Activated CD4-positive, alpha-beta T cell treated with anti-CD3 and anti-CD28 coated beads, Interleukin-2, amount 50 U/mL, for 48 hours (primary cell): ENCODE data around the gene MECP2.

ENCODE experiments used
- DNase-seq, 2 experiments: peaks; one replicate each; pipeline ENCODE4 v3.0.0-alpha.2; 2020

Gene MECP2

GRCh38 chrX:154115071-154115470 lies 17.6 kb upstream of the MECP2 start:
- DNase-seq: no peak

GRCh38 chrX:154114652-154115051 lies 17.1 kb upstream of the MECP2 start:
- DNase-seq: no peak

- no peak for DNase-seq
These were observed 16.2 kb upstream of the MECP2 start for GRCh38 chrX:154113729-154114128.

GRCh38 chrX:154098551-154098950 lies 1.0 kb upstream of the MECP2 start:
- DNase-seq: no peak

GRCh38 chrX:154097003-154097588 lies 421 bp downstream of the MECP2 start:
- DNase-seq: peak; percentile 58 to 64

- peak in 1 of 2 experiments; percentile 24 for DNase-seq
These were observed 1.1 kb downstream of the MECP2 start for GRCh38 chrX:154096140-154097002.

GRCh38 chrX:154094833-154095232 lies 2.7 kb downstream of the MECP2 start:
- DNase-seq: no peak

- DNase-seq: no peak
These were observed 3.6 kb downstream of the MECP2 start for GRCh38 chrX:154093965-154094364.

- DNase-seq: no peak
These were observed 5.1 kb downstream of the MECP2 start for GRCh38 chrX:154092371-154092770.

- no peak for DNase-seq
These were observed 5.8 kb downstream of the MECP2 start for GRCh38 chrX:154091678-154092077.

- DNase-seq: no peak
These were observed 6.8 kb downstream of the MECP2 start for GRCh38 chrX:154090731-154091130.

- no peak for DNase-seq
These were observed 12.8 kb downstream of the MECP2 start for GRCh38 chrX:154084449-154085300.

GRCh38 chrX:154083126-154083517 lies 14.4 kb downstream of the MECP2 start:
- no peak for DNase-seq

GRCh38 chrX:154082396-154083125 lies 15.0 kb downstream of the MECP2 start:
- DNase-seq: no peak

GRCh38 chrX:154077101-154077500 lies 20.4 kb downstream of the MECP2 start:
- DNase-seq: no peak

- DNase-seq: no peak
These were observed 23.3 kb downstream of the MECP2 start for GRCh38 chrX:154074199-154074598.

GRCh38 chrX:154072192-154072591 lies 25.3 kb downstream of the MECP2 start:
- DNase-seq: no peak

GRCh38 chrX:154068560-154068959 lies 29.0 kb downstream of the MECP2 start:
- no peak for DNase-seq

GRCh38 chrX:154064637-154065435 lies 32.7 kb downstream of the MECP2 start:
- DNase-seq: no peak

GRCh38 chrX:154063234-154063633 lies 34.3 kb downstream of the MECP2 start:
- DNase-seq: no peak

- DNase-seq: no peak
These were observed 35.7 kb downstream of the MECP2 start for GRCh38 chrX:154061801-154062200.

- DNase-seq: no peak
These were observed 37.7 kb downstream of the MECP2 start for GRCh38 chrX:154059729-154060245.
